ENCODE data around the gene PIBF1.
"Not testable (repeated sequence)": the region's sequence is repeated elsewhere in the genome, so short reads cannot be mapped to it uniquely, and the experiment has no call there.

The PIBF1 gene

DNA sequence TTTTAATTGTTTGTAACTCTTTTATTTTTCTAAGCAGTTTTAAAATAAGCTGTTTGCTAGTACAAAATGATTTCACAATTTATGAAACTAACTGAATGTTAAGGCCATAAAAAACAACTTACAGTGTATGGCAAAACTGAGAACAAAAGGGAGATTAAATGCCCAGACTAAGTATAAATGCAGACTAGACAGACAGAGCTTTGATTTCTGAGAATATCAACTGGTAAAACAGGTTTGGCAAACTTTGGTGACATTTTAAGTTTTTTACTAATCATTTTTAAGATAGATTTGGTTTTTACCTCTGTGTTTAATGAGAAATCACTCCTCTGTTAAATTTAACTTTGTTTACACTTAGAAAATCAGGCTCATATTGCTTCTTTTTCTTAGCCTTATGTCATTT is 149.4 kb downstream of the PIBF1 start:
- DNase-seq = no peak

DNA sequence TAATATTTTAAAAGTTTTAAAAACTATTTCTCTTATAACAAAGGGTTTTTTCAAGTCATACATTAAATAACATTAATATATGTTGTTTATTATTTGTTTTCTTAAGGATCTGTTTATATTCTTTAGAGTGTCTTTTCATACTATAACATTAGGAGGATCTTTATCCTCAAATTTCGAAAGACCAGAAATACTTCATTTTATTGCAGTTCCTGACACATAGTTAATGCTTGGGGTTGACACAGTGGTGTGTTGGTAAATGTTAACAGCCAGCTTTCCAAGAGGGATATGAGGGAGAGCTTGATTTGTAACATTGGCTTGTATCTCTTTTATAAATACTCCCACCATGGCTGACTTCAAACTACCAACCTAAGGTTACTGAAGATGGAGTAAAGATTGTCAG is 150.3 kb downstream of the PIBF1 start:
- no peak for DNase-seq

DNA sequence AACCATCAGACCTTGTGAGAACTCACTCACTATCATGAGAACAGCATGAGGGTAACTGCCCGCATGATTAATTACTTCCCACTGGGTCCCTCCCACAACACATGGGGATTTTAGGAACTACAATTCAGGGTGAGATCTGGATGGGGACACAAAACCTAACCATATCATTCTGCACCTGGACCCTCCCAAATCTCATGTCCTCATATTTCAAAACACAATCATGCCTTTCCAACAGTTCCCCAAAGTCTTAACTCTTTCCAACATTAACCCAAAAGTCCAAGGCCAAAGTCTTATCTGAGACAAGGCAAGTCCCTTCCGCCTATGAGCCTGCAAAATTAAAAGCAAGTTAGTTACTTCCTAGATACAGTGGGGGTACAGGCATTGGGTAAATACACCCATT is 164.3 kb downstream of the PIBF1 start:
- DNase-seq = not testable (repeated sequence)

DNA sequence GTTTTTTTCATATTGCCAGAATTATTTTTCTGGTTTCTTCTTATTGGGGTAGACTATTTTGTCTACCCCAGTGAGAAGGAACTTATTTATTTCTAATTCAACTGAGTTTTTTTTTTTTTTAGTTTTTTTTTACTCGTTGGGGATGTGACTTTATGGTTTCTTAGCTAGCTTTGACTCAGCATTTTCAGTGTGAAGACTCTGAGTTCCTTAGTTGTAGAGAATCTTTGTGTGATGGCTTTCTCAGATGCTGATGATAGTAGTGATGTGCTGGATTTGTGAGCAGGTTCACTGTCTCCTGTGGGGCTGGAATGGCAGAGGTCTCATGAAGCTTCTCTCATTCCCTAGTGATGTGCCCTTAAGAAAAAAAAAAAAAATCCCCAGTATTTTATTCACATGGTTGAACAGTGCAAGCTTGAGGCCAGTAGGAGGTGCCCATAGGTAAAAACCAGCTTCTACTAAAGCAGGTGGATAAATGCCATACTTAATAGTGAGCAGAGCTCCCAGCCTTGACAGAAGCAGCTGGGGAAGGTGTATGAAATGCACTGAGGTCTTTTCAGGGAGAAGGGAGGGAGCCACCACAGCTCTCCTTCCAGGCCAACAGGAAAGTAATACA is 170.7 kb downstream of the PIBF1 start:
- no peak for DNase-seq

DNA sequence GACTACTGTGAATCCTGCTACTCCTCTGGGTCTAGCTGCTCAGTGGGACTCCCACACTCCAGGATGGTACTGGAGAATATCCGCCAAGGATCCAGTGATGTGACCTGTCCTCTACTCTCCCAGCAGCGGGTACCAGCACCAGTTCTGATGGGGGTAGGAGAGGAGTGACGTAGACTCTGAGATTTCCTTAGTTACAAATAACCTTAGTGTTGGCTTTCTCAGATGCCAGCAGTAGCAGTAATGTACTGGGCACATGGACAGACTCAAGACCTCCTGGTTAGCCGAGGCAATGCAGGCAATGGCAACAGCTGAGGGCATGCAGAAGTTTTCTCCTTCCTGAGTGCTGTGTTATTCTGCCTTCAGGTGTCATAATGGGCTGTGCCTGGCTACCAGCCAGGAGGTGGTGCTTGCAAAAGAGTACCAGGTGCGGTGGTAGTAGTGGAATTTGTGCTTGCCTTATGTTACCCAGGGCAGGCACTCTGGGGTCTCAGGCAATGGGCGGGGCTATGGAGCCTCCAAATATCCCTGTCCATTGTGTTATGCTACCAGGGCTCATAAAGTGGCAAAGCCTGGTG is 171.5 kb downstream of the PIBF1 start:
- peak; percentile 15 for DNase-seq

DNA sequence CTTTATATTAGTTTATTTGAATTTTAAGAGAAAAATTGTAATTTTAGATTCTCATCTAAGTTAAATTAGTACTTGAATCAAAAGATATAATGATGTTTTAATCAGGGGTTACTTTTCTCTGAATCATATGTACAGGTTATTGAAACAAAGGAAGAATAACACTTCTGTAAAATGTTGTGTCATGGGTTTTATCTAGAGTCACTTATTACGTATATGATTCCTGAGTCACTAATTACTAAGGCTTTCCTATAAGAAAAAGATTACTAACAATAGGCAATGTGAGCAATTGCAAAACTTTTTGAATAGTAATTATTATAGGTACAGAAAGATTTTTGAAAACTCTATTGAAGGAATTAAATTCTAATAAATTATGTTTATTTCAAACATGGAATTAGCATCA is 177.7 kb downstream of the PIBF1 start:
- DNase-seq = peak; percentile 35

DNA sequence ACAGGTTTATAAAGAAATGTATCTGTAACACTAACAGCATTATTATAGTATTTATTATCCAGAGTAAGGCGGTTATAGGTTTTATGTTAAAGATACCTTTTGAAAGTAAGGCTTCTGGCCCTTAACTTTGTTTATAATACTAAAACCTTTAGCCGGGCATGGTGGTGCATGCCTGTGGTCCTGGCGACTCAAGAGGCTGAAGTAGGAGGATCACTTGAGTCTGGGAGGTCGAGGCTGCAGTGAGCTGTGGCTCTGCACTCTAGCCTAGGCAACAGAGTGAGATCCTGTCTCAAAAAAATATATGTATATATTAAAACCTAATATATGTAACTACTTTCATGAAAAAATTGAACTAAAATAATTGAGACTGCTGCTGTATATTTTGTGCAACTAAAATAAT is 178.2 kb downstream of the PIBF1 start:
- DNase-seq = no peak

DNA sequence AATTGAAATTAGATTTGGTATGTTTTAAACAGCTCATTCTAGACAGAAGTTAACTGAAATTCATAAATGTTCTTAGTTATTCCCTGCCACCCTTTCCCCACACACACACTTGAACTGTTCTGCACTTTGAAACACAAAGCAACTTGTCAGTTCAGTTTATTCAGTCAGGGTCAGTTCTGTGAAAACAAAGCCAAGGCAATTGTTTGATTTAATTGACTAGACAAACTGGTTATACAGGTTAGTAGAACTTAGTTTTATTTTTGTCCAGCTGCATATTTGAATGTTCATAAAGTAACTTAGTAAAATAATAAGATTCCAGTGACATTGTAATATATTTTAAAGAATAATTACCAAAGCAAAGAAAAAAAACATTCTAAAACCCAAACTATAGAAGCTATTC is 178.6 kb downstream of the PIBF1 start:
- DNase-seq = peak; percentile 97

DNA sequence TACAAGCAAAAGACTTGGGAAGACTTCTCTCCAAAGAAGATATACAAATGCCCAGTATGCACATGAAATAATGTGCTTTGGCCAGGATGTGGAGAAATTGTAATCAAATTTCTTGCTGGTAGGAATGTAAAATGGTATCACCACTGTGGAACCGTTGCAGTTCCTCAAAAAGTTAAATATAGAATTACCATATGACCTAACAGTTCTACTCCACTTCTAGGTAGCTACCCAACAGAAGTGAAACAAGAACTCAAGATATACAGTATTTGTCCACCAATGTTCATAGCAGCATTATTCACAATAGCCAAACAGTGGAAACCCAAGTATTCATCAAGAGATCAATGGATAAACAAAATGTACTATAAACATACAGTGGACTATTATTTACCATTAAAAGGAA is 181.8 kb downstream of the PIBF1 start:
- no peak for DNase-seq

DNA sequence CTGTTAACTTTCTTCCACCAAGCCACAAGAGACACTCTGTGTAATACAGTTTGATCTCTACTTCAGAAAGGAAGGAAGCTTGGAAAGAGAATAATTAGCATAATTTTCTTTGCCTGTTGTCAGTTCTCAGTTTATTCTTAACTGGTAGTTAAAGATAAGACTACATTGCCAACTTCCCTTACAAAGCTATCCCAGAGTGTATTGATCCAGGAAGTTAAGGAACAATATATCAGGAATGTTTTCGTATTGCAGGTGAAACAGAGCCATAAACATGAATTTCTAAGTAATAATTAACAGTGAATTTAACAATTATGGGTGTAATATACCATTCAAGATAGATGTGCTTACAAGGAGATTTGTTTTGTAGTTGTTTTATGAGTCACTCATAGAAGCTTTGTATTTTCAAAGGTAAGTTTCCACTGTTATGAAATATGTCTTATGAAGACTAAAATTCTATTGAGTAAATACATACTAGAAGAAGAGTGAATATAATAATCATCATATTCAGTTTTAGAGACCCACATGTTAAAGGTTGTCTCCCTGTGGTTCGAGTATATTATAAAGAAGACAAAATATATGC is 188.5 kb downstream of the PIBF1 start:
- no peak for DNase-seq

DNA sequence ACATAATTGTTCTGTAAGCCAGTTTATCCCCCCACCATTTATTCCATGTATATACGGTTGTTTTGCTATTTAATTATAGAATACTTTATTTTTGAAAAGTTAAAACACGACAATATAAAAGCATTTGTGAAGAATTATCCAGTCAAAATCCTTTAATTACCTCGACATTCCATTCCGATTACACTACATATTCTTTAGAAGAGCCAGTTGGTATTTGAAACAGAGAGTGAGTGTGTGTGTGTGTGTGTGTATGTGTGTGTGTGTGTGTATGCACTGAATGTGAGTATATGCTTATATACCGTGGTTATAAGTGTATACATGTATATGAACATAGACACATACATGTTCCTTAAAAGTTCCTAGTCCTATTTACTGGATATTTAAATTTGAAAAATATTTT is 189.0 kb downstream of the PIBF1 start:
- DNase-seq = no peak

DNA sequence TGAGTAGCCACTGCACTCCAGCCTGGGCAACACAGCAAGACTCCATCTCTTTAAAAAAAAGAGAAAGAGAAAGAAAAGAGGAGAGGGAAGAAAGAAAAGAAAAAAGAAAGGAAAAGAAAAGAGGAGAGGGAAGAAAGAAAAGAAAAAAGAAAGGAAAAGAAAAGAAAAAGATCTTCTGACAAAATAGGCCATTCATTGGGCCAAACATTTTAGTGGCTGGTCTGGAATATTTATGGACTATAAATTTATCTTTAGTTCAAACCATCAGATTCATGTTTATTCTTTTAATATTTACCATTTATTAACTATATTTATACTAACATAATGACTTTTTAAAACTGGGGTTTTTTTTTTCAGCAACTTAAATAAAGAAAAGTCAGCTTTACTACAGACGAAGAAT is 191.3 kb downstream of the PIBF1 start:
- no peak for DNase-seq

DNA sequence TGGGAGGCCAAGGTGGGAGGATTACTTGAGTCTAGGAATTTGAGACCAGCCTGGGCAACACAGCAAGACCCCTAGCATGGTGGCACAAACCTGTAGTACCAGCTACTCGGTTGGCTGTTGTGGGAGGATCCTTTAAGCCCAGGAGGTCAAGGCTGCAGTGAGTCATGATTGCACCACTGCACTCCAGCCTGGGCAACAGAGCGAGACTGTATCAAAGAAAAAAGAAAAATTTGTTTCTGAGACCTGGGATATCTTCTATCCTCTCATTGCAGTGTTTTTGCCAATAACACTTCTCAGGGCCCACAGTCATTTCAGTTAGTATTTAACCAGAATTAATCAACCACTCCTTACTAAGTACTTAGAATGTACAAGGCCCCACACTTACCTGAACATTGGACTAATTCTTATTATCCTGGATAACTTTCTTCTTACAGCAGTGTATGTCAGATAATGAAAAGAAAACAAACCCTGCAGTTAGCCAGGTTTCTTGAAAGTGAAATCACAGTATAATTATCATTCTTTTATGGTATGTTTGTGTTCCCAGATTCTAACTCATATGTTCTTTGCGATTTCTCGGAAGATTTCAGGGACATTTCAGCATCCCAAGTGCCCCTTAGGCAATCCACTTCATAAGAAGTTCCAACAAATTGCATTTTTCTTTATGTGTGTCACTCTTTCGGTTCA is 201.3 kb downstream of the PIBF1 start:
- DNase-seq = no peak

DNA sequence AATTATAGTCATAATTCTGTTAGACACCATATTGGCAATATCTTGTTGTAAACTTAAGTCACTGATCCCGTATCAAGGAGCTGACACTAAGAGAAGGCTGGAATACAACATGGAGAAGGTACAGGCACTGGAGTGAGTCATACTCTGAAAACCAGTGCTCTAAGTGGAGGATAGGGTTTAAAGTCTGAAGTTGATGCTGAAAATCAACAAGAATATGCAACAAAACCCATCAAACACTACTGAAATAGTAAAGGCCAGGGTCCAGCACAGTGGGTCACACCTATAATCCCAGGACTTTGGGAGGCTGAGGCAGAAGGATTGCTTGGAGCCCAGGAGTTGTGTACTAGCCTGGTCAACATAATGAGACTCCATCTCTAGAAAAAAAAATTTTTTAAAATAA is 203.7 kb downstream of the PIBF1 start:
- DNase-seq = no peak

DNA sequence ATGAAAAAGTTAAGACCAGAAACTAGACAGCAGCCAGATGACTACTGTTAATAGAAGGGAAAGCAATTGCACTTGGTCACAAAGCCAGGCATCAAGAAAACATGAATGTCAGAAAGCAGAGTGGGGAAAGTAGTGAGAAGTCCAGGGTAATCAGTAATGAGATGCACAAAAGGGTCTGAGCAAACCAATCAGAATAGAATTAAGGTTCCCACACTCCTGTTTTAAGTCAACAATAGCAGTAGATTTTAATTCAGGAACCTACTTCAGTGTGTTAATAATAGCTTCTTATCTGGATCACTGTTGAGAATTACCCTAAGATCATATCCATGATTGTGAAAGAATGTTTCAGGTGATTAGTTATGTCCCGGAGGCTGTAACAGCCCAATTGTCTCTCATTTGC is 204.3 kb downstream of the PIBF1 start:
- DNase-seq = no peak

DNA sequence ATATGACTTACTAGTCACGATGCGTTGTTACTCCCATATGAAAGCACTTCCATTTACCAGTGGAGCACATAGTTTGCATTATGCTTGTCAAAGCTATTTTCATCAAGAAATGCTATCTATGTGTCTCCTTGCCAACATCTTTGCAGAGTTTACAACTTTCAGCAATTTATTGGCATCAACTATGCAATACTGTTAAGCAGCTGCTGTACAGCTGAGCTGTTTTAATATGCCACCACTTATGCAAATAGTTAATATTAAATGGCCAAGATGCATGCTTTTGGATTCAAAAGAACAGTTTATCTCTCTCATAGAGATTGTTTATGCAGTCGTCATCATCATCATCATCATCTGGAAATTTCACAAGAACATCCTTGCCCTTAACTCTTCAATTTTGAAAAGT is 209.0 kb downstream of the PIBF1 start:
- no peak for DNase-seq

DNA sequence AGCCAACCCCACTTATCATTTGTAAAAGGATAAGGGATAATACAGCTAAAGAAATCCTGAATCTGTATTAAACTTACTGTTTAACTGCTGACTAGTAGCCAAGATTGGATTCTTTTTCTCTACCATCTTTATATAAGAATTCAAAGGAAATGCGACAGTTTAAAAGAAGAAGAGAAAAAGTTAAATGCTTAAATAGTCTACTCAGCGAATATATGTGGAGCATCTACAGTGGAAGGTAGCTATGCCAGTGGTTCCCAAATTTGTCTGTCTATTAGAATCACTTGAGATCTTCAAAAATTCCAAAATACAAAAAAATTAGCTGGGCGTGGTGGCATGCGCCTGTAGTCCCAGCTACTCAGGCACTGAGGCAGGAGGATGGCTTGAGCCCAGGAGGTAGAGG is 216.1 kb downstream of the PIBF1 start:
- DNase-seq = no peak

DNA sequence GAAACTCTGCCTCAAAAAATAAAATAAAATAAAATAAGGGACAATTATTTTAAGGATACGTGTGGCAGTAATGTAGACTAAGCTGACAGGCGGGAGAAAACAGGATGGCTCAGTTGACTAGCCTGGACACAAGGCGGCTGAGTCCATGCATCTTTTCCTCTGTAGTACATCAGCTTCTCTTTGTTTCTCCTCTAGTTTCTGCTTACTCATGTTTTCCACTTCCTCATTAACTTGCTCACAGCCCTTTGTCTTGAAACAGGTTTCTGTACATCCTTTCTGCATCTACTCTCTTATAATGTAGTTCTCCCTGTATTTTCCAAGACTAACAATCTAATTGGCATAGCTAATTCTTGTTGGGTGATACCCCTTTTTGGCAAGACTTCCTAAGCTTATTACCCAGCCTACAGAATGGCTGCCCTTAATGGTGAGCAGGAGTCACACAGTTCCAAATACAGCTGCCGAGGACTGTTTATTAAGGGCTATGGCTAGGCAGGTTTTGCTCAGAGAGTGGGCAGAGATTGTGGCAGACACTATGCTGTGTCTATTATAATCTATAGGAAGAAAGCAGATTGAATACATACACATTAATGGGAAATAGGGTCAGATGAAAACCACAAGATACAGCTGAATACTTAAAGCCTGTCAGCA is 218.2 kb downstream of the PIBF1 start:
- peak; percentile 67 for DNase-seq

DNA sequence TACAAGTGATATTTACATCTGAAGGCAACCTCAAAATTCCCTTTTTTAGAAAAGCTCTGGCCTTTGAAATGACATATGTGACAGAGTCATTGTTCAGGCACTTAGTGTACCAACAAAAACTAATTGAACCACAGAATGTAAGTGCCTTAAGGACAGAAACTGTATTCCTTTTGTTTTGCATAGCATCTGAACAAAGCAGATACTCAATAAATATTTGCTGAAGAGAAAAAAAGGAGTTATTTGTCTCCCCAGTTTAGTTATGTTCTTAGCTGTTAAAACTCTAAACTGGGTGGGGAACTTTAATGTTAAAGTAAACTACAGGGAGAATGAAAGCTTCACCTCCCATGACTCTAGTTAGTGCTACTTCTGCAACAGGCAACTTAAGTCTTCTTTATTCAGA is 220.0 kb downstream of the PIBF1 start:
- DNase-seq = peak; percentile 76

DNA sequence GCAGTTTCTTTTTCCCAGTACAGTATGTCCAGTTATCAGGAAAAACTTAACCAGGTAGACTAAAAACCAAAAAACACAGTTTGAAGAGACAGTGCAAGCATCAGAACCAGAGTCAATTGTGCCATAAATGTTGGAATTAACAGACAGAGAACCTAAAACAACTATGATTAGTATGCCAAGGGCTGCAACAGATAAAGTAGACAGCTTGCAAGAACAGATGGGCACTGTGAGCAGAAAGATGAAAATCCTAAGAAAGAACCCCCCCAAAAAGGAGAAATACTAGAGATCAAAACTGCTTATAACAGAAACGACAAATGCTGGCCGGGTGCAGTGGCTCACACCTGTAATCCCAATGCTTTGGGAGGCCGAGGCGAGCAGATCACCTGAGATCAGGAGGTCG is 229.8 kb downstream of the PIBF1 start:
- DNase-seq = no peak

DNA sequence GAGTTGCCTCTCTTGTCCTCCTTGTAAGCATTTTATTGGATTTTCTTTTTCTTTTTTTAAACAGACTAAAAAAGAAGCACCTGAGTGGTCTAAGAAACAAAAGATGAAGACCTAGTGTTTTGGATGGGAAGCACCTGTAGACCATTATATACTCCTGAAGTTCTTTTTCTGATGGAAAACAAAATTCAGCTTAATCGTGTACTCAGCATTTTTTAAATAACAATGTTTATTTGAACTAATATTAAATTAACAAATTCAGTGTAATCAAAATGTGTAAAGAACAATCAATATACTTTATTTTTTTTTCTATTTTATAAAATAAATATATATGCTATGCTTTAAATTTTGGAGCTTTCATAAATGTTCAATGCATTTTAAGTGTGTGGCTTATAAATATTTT is 233.9 kb downstream of the PIBF1 start:
- no peak for DNase-seq

DNA sequence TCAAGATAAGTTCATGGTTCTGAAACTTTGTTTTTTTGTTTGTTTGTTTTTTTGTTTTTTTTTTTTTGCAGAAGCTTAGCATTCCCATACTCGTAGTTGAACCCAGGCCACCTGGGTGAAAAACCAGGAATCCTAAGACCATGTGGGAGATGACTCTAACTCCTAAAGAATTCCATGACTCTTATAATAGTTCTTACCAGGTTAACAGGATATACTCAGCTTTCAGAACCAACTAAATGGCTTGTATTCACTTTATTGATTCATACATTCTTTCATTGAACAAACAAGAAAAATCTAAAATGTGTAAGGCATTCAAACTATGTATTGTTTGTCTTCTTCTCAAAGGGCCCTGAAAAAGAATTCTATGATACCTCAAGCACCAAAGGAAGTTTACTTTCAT is 236.4 kb downstream of the PIBF1 start:
- no peak for DNase-seq

DNA sequence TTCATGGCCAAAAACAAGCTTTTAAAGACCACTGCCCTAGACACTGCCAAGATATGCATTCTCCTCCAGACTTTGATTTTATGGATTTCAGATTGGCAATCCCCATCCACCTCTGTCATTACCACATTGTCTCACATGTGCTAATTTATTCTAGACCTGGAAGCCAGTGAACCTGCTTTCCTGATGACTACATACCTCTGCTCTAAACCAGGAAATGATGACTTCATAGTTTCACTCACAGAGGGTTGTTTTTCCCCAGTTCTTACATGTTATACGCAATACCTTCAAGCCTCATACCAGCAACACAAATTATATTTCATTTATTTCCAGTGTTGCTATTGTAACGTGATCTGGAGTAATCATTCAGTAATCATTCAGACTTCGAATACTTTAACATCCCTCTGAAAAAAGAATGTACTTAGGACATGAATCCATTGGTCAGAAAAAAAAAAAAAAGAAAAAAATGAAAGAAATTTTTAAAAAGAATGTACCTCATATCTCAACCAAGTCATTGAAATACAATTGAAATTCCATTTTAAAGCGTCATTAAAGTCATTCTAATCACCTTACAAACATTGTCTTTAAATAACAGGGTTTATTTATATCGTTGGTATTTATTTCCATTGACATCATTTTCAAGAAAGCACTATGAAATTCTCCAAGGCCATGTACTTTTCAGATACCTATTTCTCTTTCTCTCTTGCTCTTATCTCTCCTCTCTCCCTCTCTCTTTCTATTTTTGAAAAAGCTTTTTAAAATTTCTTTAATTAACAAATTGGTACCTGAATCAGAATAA is 243.5 kb downstream of the PIBF1 start:
- DNase-seq = no peak

Measured in NCI-H748 treated with DMSO at 0.1 percent for 48 hours (cell line).